Dendritic cell treated with granulocyte-macrophage colony-stimulating factor and Interleukin-4, amounts not matched to agents 40 ng/mL and 50 ng/mL, for 4 days (primary cell): ENCODE data around the gene ARID5A.

ENCODE experiments used
- H3K27ac Mint-ChIP-seq: one replicate; pipeline ENCODE4 v1.8.0; 2022; ENCODE audit warnings: mild to moderate bottlenecking, mixed read lengths
- H3K27me3 Mint-ChIP-seq: one replicate; pipeline ENCODE4 v1.8.0; 2022; ENCODE audit warnings: mild to moderate bottlenecking, mixed read lengths
- H3K36me3 Mint-ChIP-seq: one replicate; pipeline ENCODE4 v1.8.0; 2022; ENCODE audit warnings: low read depth, mixed read lengths
- H3K4me1 Mint-ChIP-seq: one replicate; pipeline ENCODE4 v1.8.0; 2022; ENCODE audit warnings: low read depth, mixed read lengths
- H3K4me3 Mint-ChIP-seq: one replicate; pipeline ENCODE4 v1.8.0; 2022; ENCODE audit warnings: mild to moderate bottlenecking, moderate library complexity, mixed read lengths
- H3K9me3 Mint-ChIP-seq: one replicate; pipeline ENCODE4 v1.8.0; 2022; ENCODE audit warnings: mixed read lengths
- intact Hi-C: fragments of 100-400 bp; cut with micrococcal nuclease; formaldehyde crosslinking; loops from one replicate; pipeline ENCODE4 v1.15.0; 2022

The ARID5A gene

GRCh38 chr2:96584017-96584416, 47.5 kb downstream of the ARID5A start:
- H3K9me3 Mint-ChIP-seq = no peaks in the 10 kb centered on the region
- H3K27me3 Mint-ChIP-seq = no peaks in the 10 kb centered on the region
- intact Hi-C loops = no loop called here
- peaks cover 27% of the 10 kb centered on the region for H3K36me3 Mint-ChIP-seq
- peaks cover 20% of the 10 kb centered on the region for H3K4me1 Mint-ChIP-seq
- no peak overlapping the region for H3K27ac Mint-ChIP-seq
- H3K4me3 Mint-ChIP-seq = no peak overlapping the region

- Mint-ChIP-seq H3K27ac (no peak overlapping the region), H3K4me3 (no peak overlapping the region), H3K36me3 (peaks cover 45% of the 10 kb centered on the region), H3K27me3 (no peaks in the 10 kb centered on the region), H3K4me1 (peaks cover 35% of the 10 kb centered on the region), H3K9me3 (no peaks in the 10 kb centered on the region)
- intact Hi-C loops = no loop called here
Measured at GRCh38 chr2:96587843-96588242, 51.3 kb downstream of the ARID5A start.

- intact Hi-C loops = no loop called here
- H3K36me3 Mint-ChIP-seq = peaks cover 65% of the 10 kb centered on the region
- peaks cover 48% of the 10 kb centered on the region for H3K4me1 Mint-ChIP-seq
- no peak overlapping the region for H3K4me3 Mint-ChIP-seq
- no peaks in the 10 kb centered on the region for H3K27me3 Mint-ChIP-seq
- H3K27ac Mint-ChIP-seq = no peak overlapping the region
- H3K9me3 Mint-ChIP-seq = no peaks in the 10 kb centered on the region
Measured at GRCh38 chr2:96591054-96591453, 54.5 kb downstream of the ARID5A start.

GRCh38 chr2:96591494-96591893, 54.9 kb downstream of the ARID5A start:
- intact Hi-C loops = no loop called here
- H3K27me3 Mint-ChIP-seq = no peaks in the 10 kb centered on the region
- H3K4me3 Mint-ChIP-seq = no peak overlapping the region
- H3K9me3 Mint-ChIP-seq = no peaks in the 10 kb centered on the region
- H3K27ac Mint-ChIP-seq = no peak overlapping the region
- H3K36me3 Mint-ChIP-seq = peaks cover 69% of the 10 kb centered on the region
- peaks cover 48% of the 10 kb centered on the region for H3K4me1 Mint-ChIP-seq

GRCh38 chr2:96594282-96594681, 57.7 kb downstream of the ARID5A start:
- no peak overlapping the region for H3K27ac Mint-ChIP-seq
- H3K4me1 Mint-ChIP-seq = peaks cover 26% of the 10 kb centered on the region
- no peaks in the 10 kb centered on the region for H3K27me3 Mint-ChIP-seq
- H3K4me3 Mint-ChIP-seq = no peak overlapping the region
- peaks cover 82% of the 10 kb centered on the region for H3K36me3 Mint-ChIP-seq
- intact Hi-C loops = no loop called here
- H3K9me3 Mint-ChIP-seq = no peaks in the 10 kb centered on the region

- H3K27ac Mint-ChIP-seq = no peak overlapping the region
- H3K27me3 Mint-ChIP-seq = no peaks in the 10 kb centered on the region
- no peak overlapping the region for H3K4me3 Mint-ChIP-seq
- H3K4me1 Mint-ChIP-seq = peaks cover 21% of the 10 kb centered on the region
- peaks cover 82% of the 10 kb centered on the region for H3K36me3 Mint-ChIP-seq
- intact Hi-C loops = no loop called here
- H3K9me3 Mint-ChIP-seq = no peaks in the 10 kb centered on the region
Measured at GRCh38 chr2:96594691-96595152, 58.2 kb downstream of the ARID5A start.

GRCh38 chr2:96596596-96596995, 60.0 kb downstream of the ARID5A start:
- Mint-ChIP-seq H3K4me3 (no peak overlapping the region), H3K27ac (no peak overlapping the region), H3K9me3 (no peaks in the 10 kb centered on the region), H3K27me3 (no peaks in the 10 kb centered on the region), H3K4me1 (peaks cover 13% of the 10 kb centered on the region), H3K36me3 (peaks cover 99% of the 10 kb centered on the region)
- intact Hi-C loops = no loop called here

- H3K9me3 Mint-ChIP-seq = no peaks in the 10 kb centered on the region
- H3K27me3 Mint-ChIP-seq = no peaks in the 10 kb centered on the region
- H3K4me1 Mint-ChIP-seq = peaks cover under 1% of the 10 kb centered on the region
- intact Hi-C loops = loop anchor here (10.0 kb wide), 1 partner anchor 205 kb away; no protein-coding TSS in a partner anchor
- no peak overlapping the region for H3K27ac Mint-ChIP-seq
- peaks cover 100% of the 10 kb centered on the region for H3K36me3 Mint-ChIP-seq
- no peak overlapping the region for H3K4me3 Mint-ChIP-seq
Measured at GRCh38 chr2:96599941-96600340, 63.4 kb downstream of the ARID5A start.

GRCh38 chr2:96601382-96602292, 65.1 kb downstream of the ARID5A start:
- intact Hi-C loops = loop anchor here (10.0 kb wide), 1 partner anchor 203 kb away; no protein-coding TSS in a partner anchor

More at GRCh38 chr2:96601382-96602292, 65.1 kb downstream of the ARID5A start:
- H3K27ac Mint-ChIP-seq = no peak overlapping the region
- no peaks in the 10 kb centered on the region for H3K9me3 Mint-ChIP-seq
- no peak overlapping the region for H3K4me3 Mint-ChIP-seq
- peaks cover 100% of the 10 kb centered on the region for H3K36me3 Mint-ChIP-seq
- no peaks in the 10 kb centered on the region for H3K27me3 Mint-ChIP-seq
- peaks cover 17% of the 10 kb centered on the region for H3K4me1 Mint-ChIP-seq
